ENCODE data around the gene MYBBP1A.

Gene MYBBP1A

DNA sequence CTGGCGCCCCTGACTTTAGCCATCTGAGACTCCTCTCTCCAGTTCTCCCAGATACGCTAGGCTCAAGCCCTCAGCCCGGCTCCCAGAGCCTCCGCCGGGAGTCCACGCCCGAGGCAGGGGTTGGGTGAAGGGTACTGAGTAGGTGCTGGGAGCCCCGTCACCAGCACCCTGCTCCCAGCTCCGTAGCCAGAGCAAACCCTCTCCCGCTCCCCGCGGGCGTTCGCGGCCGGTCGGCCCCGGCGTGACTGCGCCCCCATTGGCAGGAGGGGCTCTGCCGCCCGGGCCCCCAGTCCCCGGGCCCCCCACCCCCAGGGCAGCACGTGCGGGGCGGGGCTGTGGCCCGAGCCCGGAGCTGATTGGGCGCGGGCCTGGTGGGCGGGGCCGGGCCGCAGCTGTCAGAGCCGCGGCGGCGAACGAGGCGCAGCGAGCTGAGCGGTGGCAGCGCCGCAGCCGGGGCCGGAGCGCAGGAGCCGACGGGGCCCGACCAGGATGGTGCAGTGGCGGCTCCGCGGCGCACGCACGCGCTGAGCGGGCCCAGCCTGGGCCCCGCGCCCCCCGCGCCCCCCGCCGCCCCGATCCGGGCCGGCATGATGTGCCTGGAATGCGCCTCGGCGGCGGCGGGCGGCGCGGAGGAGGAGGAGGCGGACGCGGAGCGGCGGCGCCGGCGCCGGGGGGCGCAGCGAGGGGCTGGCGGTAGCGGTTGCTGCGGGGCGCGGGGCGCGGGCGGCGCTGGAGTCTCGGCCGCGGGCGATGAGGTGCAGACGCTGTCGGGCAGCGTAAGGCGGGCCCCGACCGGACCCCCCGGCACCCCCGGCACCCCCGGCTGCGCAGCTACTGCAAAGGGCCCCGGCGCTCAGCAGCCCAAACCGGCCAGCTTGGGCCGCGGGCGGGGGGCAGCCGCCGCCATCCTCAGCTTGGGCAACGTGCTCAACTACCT lies 56.5 kb downstream of the MYBBP1A start, which contains the start of gene SPNS2:
Gene SPNS2 (plus strand): TSS at position 421 of the 937 bp plus-strand sequence. CDS start 167 bp downstream, at position 588.
- DNase-seq, result peak; percentile 74

DNA sequence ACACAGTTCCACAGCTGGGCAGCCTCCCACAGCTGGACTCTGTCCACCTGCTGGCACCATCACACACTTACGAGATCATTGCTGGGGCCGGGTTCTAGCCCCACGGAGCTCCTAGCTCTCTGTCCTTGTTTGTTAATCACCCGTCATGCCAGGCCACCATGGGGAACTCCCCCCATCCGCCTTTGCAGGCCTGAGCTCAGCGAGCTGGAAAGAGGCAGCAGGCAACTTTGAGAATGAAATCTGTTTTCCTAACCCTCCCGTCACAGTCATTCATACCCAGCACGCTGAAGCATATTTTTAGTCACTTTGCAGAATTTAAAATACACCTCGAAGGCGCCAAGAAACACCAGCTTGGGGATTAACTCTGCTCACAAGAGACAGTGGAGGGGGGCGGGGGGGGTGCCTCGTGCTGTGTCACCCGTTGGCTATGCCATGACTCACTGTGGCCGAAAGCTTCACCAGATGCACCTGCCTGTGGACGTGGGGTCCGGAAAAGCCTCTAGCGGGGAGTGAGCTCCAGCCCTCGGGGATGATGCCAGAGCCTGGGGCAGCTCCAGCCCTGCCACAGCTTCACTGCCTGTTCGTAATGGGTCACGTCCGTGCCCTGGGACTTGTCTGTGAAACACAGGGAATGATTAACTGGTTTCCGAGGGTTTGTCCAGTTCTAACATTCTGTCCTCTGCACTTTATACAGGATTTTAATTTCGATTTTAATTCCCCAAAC lies 57.9 kb downstream of the MYBBP1A start:
- peak; percentile 50 for DNase-seq

DNA sequence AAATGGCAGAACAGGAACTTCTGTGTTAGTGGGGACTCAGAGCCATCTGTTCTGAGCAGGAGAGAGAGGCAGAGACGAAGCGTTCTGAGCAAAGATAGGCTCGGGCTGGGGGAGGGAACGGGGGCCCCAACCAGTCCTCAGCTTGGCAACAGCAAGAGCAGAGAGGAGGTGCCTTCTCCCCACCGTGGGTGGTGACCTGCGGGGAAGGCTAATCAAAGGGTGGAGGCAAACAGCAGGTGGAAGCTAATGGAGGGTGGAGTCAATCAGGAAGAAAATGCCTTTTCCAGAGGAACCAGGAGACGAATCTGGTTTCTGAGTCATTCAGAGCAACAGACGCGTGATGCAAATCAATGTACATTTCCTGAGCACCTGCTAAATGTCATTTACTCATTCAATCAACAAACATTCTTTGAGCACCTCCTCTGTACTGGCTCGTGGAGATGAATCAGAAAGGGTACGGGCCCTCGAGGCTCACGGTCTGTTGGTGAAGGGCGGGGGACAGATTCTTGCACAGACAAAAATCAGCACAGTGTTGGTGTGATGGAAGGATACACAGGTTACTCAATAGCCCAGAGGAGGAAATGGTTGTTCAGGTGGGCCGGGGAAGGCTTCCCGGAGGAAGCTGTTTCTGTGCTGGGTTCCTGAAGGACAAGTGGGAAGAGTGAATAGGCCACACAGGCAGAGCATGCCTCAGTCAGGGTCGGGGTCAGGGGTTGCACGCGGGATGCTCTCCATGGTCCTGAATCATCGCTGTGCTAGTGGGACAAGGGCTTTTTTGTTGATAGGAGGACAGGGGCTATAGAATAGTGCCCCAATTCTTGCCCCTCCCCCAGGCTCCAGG lies 62.2 kb downstream of the MYBBP1A start:
- DNase-seq, result peak; percentile 51

DNA sequence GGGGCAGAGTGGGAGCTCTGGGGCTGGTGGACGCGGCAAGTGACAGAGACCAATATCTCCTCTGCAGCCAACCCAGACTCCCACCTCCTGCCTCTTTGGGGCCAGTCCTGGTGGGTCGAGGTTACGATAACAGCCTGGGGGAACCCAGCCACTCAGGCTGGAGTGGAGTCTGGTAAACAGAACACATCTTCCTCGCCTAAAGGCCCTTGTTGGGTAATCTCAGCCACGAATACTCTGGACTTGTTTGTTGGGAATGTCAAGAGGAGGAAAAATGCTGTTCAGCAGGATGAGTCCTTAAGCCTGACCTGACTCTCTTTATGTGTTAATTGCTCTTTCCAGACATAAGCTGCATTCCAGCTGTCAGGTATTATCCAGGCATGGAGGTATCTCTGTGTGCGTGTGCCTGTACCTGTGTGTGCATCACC lies 64.5 kb downstream of the MYBBP1A start:
- no peak for DNase-seq

DNA sequence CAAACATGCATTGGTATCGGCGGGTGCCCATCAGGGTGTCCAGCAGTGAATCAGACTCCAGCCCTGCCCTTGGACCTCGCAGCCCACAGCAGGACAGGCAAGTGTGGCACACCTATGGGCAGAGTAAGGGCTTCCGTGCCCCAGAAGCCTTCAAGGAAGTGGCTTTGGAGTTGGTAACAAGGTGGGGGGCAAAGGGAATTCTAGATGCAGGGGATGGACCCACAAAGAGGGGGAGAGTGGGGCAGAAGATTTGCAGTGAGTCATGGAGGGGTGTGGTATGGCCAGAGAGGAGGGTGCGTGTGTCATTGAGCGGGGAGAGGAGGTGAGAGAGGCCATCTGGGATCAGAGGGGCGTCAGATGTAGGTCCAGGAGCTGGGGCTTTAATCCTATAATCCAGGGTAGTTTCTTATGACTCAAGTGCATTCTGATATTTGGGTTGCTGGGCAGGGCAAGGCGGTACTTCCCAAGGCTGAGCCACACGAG lies 65.0 kb downstream of the MYBBP1A start:
- DNase-seq, result no peak

DNA sequence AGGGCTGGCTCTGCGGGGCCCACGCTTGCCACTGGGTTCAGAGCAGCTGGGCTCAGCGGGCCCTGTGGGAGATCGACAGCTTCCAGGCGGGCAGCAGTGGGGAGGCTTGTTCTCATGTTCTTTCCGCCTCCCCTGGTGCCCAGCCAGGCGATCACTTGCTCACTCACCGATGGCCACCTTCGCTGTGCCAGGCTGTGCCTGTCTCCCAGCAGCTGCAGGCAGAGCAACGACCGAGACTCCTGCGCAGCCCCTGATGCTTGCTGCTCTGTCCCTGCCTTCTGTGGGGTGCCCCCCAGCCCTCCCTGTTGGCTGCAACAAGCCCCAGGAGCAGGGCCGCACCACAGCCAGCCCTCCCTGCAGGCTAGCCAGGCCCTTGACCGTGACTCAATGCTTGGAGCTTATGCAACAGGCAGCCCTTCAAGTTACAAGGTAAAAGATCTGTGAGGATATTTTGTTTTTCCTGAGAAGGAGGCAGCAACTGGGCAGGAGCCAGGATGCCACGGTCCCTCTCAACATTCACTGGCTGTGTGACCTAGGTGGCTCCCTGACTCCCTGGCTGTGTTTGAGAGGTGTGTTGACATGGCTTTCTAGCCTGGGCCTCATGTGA lies 66.1 kb downstream of the MYBBP1A start:
- DNase-seq, result peak; percentile 40
